Measurements from ENCODE around the gene ABHD17A.
"Not testable (repeated sequence)": the region's sequence is repeated elsewhere in the genome, so short reads cannot be mapped to it uniquely, and the experiment has no call there.

The ABHD17A gene

DNA sequence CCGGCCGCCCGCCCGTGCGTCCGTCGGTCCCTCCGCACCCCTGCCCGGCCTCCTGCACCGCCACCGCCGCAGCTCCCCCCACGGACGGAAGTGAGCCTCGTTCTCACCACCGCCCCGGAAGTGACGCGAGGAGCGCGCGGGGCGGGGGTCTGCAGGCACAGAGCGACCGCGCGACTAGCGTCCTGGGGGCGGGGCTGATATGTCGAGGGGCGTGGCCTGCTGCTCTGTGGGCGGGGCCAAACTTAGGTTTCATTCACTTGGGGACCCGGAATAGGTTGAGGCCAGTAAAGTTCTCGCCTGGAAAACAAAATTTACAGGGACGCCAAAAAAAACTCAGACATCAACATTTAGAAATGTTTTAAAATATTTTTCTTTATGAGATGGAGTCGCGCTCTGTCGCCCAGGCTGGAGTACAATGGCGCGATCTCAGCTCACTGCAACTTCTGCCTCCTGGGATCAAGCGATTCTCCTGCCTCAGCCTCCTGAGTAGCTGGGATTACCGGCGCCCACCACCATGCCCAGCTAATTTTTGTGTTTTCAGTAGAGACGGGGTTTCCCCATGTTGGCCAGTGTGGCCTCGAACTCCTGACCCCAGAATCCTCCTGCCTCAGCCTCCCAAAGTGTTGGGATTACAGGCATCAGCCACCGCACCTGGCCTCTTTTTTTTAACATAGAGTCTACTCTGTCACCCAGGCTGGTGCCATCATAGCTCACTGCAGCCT lies at the start of gene ABHD17A:
Gene ABHD17A (minus strand): TSS at position 99 of the 722 bp plus-strand sequence. CDS start 3,930 bp downstream, outside the sequence.
- H3K9me3 ChIP-seq; H3K27me3 ChIP-seq (ENCODE audit: low read depth); in situ Hi-C loops (cut with MboI; ENCODE audit: low sequenced_read_pairs); H3K36me3 ChIP-seq (replicated peaks): not testable (repeated sequence)
- peak; percentile 85 to 95 for DNase-seq (ENCODE audit: low spot score in 2 of 2)
- H3K4me1 ChIP-seq, result peaks cover 12% of the 10 kb centered on the region
- peak within 1 kb of the TSS; percentile 91 for H3K4me3 ChIP-seq

DNA sequence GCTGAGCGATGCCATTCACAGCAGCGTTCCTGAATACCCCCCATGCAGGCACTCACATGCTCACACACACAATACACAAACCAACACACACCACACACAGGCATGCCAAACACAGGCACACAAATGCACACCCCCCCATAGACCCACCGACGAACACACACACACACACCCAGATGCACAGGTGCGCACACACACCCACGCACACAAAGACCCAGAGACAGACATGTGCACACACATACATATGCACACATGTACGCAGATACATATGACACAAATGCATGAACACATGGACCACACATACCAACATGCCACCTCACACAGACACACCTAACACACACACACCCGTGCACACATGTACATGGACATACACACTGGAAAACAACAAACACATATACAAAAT lies 48.6 kb upstream of the ABHD17A start:
- H3K27me3 ChIP-seq (ENCODE audit: low read depth), result no peaks in the 10 kb centered on the region
- DNase-seq (ENCODE audit: low spot score in 2 of 2), result no peak
- no peaks in the 10 kb centered on the region for H3K36me3 ChIP-seq (replicated peaks)
- H3K4me1 ChIP-seq, result 0 out of 2 replicates have a peak, but pooled peaks cover 5% of the 10 kb centered on the region
- H3K4me3 ChIP-seq, result no peak overlapping the region
- H3K9me3 ChIP-seq, result 0 out of 2 replicates have a peak, but pooled peaks cover 3% of the 10 kb centered on the region
- in situ Hi-C loops (cut with MboI; ENCODE audit: low sequenced_read_pairs), result no loop called here

DNA sequence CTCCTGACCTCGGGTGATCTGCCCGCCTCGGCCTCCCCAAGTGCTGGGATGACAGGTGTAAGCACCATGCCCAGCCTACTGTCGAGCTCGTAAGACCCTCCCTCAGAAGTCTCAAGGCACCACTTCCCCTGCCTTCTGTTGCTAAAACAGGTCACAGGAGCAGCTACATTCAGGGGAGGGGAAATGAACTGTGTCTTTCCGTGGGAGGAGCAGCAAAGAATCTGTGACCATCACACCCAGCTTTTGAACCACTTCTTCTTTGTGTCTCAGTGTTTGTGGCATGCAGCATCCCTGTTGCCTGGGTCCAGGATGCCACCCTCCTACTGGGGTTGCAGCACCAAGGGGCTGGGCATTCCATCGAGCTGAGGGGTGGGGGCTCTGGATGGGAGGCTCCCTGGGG lies 47.9 kb upstream of the ABHD17A start:
- Histone ChIP-seq H3K9me3 (0 out of 2 replicates have a peak, but pooled peaks cover 3% of the 10 kb centered on the region), H3K36me3 (replicated peaks) (no peaks in the 10 kb centered on the region), H3K27me3 (ENCODE audit: low read depth) (no peaks in the 10 kb centered on the region), H3K4me1 (0 out of 2 replicates have a peak, but pooled peaks cover 5% of the 10 kb centered on the region), H3K4me3 (no peak overlapping the region)
- in situ Hi-C loops (cut with MboI; ENCODE audit: low sequenced_read_pairs), result no loop called here
- no peak for DNase-seq (ENCODE audit: low spot score in 2 of 2)

DNA sequence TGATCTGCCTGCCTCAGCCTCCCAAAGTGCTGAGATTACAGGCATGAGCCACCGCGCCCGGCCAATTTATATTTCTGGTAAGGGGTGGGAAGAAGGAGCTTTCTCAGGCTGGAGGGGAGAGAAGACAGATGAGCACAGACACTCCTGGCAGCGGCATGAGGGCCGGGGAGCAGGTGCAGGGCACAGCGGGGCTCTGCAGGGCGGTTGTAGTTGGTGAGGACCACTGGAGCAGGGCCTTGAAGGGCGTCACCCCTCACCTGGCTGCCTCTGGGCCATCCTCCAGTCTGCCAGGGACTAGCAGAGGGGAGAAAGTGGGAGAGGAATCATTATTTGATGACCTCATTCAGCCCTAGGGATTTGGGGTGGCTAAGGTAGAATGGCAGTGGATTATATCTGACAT lies 47.1 kb upstream of the ABHD17A start:
- Histone ChIP-seq H3K27me3 (ENCODE audit: low read depth) (no peaks in the 10 kb centered on the region), H3K9me3 (0 out of 2 replicates have a peak, but pooled peaks cover 3% of the 10 kb centered on the region), H3K36me3 (replicated peaks) (no peaks in the 10 kb centered on the region), H3K4me1 (0 out of 2 replicates have a peak, but pooled peaks cover 5% of the 10 kb centered on the region), H3K4me3 (no peak overlapping the region)
- in situ Hi-C loops (cut with MboI; ENCODE audit: low sequenced_read_pairs), result no loop called here
- DNase-seq (ENCODE audit: low spot score in 2 of 2), result no peak

DNA sequence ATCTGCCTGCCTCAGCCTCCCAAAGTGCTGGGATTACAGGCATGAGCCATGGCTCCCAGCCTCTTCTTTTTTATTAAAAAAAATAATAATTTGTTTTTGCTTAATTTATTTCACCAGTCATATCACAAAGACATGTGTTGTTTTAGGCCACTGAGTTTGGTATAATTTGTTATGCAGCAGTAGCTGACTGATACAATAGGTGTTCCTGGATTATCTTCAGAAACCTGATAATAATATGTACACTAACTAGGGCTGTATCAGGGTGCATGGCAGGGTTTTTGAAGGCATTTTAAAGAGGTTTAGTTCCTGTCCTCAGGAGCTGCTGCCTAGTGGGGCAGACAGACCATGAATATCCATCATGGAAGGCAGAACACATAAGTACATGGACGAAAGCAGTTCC lies 46.1 kb upstream of the ABHD17A start:
- 0 out of 2 replicates have a peak, but pooled peaks cover 5% of the 10 kb centered on the region for H3K4me1 ChIP-seq
- in situ Hi-C loops (cut with MboI; ENCODE audit: low sequenced_read_pairs), result no loop called here

DNA sequence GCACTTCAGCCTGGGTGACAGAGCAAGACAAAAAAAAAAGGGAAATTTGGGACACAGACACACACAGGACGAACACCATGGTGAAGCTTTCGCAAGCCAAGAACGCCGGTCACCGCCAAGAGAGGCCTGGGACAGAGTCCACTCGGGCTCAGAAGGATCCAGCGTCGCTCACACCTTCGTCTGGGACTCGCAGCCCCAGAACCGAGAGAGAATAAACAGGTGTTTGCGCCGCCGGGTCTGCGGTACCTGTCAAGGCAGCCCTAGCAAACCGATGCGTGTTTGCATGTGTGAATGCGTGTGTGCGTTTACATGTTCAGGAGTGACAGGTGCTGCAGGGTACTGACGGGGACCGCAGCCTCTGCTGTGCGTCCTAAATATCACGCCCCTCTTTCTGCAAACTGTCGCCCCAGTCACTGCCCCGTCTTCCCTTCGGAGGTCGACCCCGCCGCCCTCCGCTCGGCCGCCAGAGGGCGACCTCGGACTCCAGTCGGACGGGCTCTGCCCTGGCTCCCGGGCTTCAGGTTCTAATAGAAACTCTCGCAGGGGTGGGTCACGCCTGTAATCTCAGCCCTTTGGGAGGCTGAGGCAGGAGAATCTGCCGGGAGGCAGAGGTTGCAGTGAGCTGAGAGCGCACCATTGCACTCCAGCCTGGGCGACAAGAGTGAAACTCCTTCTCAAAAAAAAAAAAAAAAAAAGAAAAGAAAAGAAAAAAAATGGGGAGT lies 43.9 kb upstream of the ABHD17A start:
- in situ Hi-C loops (cut with MboI; ENCODE audit: low sequenced_read_pairs), result no loop called here
- Histone ChIP-seq H3K4me3 (peak overlapping the region; percentile 24), H3K9me3 (0 out of 2 replicates have a peak, but pooled peaks cover 3% of the 10 kb centered on the region), H3K36me3 (replicated peaks) (peaks cover 4% of the 10 kb centered on the region; the same call in 1 of the 2 replicates), H3K27me3 (ENCODE audit: low read depth) (no peaks in the 10 kb centered on the region), H3K4me1 (0 out of 2 replicates have a peak, but pooled peaks cover 5% of the 10 kb centered on the region)
- DNase-seq (ENCODE audit: low spot score in 2 of 2), result peak; percentile 73 to 89

More for the DNA sequence above, 46.1 kb upstream of the ABHD17A start:
- H3K36me3 ChIP-seq (replicated peaks), result no peaks in the 10 kb centered on the region
- DNase-seq (ENCODE audit: low spot score in 2 of 2), result no peak
- no peaks in the 10 kb centered on the region for H3K27me3 ChIP-seq (ENCODE audit: low read depth)
- H3K4me3 ChIP-seq, result no peak overlapping the region
- H3K9me3 ChIP-seq, result 0 out of 2 replicates have a peak, but pooled peaks cover 3% of the 10 kb centered on the region

DNA sequence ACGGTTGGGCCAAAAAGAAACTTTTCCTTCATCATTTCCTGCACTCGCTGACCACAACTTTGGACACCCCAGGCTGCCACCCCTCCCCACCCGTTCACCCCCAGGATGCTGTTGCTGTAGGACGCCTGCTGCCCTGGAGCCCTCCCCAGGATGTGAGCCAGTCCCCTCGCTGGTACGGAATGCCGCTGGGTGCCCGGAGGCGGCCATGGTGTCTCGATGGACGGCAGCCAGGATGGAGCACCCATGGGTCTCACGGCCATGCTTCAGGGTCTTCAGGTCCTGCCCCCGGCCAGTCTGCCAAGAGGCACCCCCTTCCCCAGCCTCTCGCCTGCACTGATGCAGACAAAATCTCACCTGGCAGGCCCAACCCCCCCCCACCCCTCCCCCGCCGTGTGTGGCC lies 40.2 kb upstream of the ABHD17A start:
- H3K36me3 ChIP-seq (replicated peaks), result peaks cover 12% of the 10 kb centered on the region
- H3K9me3 ChIP-seq, result no peaks in the 10 kb centered on the region
- H3K27me3 ChIP-seq (ENCODE audit: low read depth), result no peaks in the 10 kb centered on the region
- no peak for DNase-seq (ENCODE audit: low spot score in 2 of 2)
- no peak overlapping the region for H3K4me3 ChIP-seq
- in situ Hi-C loops (cut with MboI; ENCODE audit: low sequenced_read_pairs), result no loop called here
- 0 out of 2 replicates have a peak, but pooled peaks cover 5% of the 10 kb centered on the region for H3K4me1 ChIP-seq

DNA sequence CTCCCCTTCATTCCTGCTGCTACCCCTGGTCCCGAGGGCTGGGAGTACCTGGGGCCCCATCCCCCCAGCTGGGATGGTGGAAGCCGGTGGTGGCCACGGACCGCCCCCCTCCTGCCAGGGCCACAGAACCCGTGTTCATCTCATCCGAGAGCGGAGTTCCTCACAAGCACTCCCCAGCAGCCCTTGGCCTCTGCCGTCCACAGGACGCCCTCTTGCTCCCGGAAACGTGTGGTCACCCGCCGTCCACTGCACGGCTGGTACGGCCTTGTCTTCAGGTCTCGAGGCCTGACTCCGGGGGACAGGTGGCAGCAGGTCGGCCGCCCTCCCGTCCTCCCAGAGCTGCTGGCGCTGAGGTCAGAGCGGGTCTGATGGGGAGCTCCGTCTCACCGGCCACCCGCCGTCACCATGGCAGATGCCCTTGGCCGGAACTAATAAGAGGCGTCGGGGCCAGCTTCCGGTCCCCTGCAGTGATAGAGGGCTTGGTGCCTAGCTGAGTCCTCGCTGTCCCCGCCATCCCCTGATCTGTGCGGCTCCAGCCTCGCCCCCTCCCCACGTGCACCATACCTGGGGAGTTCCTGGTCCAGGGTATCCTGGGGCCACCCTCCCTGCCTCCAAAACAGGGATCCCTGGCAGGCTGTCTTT lies 39.1 kb upstream of the ABHD17A start:
- H3K4me3 ChIP-seq, result no peak overlapping the region
- no peaks in the 10 kb centered on the region for H3K9me3 ChIP-seq
- in situ Hi-C loops (cut with MboI; ENCODE audit: low sequenced_read_pairs), result no loop called here
- DNase-seq (ENCODE audit: low spot score in 2 of 2), result no peak
- no peaks in the 10 kb centered on the region for H3K27me3 ChIP-seq (ENCODE audit: low read depth)
- peaks cover 22% of the 10 kb centered on the region for H3K36me3 ChIP-seq (replicated peaks)
- H3K4me1 ChIP-seq, result no peaks in the 10 kb centered on the region

DNA sequence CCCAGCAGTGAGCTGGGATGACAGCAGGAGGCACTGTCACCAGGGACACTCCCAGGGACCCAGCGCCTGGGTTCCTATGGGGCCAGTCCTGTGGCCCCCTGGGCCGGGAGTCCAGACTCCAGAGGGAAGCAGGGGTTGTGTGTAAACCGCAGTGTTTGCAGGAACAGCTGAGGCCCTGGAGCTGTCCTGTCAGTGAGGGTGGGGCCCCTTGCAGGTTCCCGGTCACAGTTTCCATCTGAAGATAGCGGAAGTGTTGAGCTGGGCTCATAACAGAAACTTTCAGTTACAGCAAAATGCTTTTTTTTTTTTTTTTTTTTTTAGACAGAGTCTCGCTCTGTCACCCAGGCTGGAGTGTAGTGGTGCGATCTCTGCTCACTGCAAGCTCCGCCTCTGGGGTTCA lies 38.0 kb upstream of the ABHD17A start:
- in situ Hi-C loops (cut with MboI; ENCODE audit: low sequenced_read_pairs), result no loop called here
- no peak overlapping the region for H3K4me3 ChIP-seq
- H3K27me3 ChIP-seq (ENCODE audit: low read depth), result no peaks in the 10 kb centered on the region
- no peak for DNase-seq (ENCODE audit: low spot score in 2 of 2)
- peaks cover 28% of the 10 kb centered on the region for H3K36me3 ChIP-seq (replicated peaks)
- no peaks in the 10 kb centered on the region for H3K4me1 ChIP-seq
- H3K9me3 ChIP-seq, result no peaks in the 10 kb centered on the region

DNA sequence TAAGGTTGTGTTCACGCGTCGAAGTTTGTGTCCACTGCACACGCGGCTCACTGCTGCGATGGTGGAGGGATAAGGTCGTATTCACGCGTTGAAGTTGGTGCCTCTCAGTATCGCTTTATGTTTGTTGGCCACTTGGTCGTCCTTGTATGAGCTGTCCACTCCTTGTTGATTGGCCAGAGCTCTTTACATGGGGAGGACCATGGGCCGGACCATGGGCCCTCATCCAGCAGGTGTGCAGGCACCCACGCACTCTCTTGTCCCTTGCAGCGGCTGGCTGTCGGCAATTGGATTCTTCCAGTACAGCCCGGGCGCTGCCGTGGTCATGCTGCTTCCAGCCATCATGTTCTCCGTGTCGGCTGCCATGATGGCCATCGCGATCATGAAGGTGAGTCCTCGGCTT lies 37.5 kb upstream of the ABHD17A start:
- peaks cover 33% of the 10 kb centered on the region for H3K36me3 ChIP-seq (replicated peaks)
- in situ Hi-C loops (cut with MboI; ENCODE audit: low sequenced_read_pairs), result no loop called here
- no peaks in the 10 kb centered on the region for H3K4me1 ChIP-seq
- no peaks in the 10 kb centered on the region for H3K9me3 ChIP-seq
- H3K4me3 ChIP-seq, result no peak overlapping the region
- H3K27me3 ChIP-seq (ENCODE audit: low read depth), result no peaks in the 10 kb centered on the region
- DNase-seq (ENCODE audit: low spot score in 2 of 2), result no peak

DNA sequence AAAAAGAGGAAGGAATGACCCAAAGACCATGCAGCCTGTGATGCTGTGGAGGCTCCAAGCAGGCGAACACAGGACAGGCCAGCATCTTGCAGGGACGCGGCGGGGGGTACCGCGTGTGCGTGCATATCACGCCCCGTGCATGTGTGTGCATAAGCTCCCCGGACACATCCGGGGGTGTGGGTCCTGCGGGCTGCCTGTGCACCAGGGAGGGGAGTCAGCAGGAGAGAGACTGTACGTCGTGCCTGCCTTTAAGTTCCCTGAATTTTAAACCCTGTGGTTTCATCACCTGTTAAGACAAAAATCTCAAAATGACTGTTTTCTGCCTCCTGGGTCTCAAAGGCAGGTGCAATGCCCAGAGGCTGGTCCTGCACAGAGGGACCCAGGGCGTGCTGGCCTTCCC lies 36.5 kb upstream of the ABHD17A start:
- Histone ChIP-seq H3K9me3 (no peaks in the 10 kb centered on the region), H3K36me3 (replicated peaks) (peaks cover 39% of the 10 kb centered on the region), H3K4me1 (no peaks in the 10 kb centered on the region), H3K4me3 (no peak overlapping the region), H3K27me3 (ENCODE audit: low read depth) (no peaks in the 10 kb centered on the region)
- in situ Hi-C loops (cut with MboI; ENCODE audit: low sequenced_read_pairs), result no loop called here
- DNase-seq (ENCODE audit: low spot score in 2 of 2), result no peak

DNA sequence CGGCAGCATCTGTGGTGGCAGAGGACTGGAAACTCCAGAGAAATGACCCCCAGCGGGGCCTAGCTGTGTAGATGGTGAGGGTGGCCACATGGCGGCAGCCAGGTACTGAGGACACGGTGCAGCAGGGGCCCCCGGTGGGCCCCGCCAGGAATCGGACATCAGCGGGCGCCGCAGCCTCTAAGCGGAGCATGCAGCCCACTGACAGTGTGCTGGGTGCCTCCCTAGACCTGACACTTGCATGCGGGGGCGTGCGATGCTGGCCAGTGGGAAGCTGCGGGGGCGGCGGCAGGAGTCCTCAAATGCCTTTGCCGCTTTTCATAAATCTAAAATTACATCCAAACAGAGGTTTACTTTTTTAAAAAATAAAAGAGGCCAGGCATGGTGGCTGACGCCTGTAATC lies 36.0 kb upstream of the ABHD17A start:
- H3K27me3 ChIP-seq (ENCODE audit: low read depth), result no peaks in the 10 kb centered on the region
- no peak overlapping the region for H3K4me3 ChIP-seq
- H3K9me3 ChIP-seq, result no peaks in the 10 kb centered on the region
- peaks cover 39% of the 10 kb centered on the region for H3K36me3 ChIP-seq (replicated peaks)
- no peak for DNase-seq (ENCODE audit: low spot score in 2 of 2)
- no peaks in the 10 kb centered on the region for H3K4me1 ChIP-seq
- in situ Hi-C loops (cut with MboI; ENCODE audit: low sequenced_read_pairs), result no loop called here

DNA sequence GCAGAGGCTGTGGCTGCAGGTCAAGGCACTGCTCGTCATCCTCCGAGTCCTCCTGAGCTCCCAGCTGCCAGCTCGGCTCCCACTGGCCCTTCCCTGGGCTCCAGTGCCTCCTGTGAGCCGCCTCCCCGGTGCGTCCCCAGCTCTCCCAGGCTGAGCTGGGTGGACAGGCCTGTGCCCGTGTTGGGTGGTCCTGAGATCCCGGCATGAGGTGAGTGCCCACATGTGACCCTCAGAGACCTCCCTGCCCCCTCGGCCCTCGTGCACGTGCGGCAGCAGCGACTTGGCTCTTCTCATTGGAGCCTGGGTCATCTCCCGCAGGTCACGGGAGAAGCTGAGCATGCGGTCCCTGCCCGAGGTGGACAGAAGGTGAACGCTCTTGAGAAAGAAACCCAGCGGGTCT lies 35.3 kb upstream of the ABHD17A start:
- DNase-seq (ENCODE audit: low spot score in 2 of 2), result no peak
- Histone ChIP-seq H3K36me3 (replicated peaks) (peaks cover 39% of the 10 kb centered on the region), H3K4me1 (no peaks in the 10 kb centered on the region), H3K9me3 (no peaks in the 10 kb centered on the region), H3K4me3 (no peak overlapping the region), H3K27me3 (ENCODE audit: low read depth) (no peaks in the 10 kb centered on the region)
- in situ Hi-C loops (cut with MboI; ENCODE audit: low sequenced_read_pairs), result no loop called here

DNA sequence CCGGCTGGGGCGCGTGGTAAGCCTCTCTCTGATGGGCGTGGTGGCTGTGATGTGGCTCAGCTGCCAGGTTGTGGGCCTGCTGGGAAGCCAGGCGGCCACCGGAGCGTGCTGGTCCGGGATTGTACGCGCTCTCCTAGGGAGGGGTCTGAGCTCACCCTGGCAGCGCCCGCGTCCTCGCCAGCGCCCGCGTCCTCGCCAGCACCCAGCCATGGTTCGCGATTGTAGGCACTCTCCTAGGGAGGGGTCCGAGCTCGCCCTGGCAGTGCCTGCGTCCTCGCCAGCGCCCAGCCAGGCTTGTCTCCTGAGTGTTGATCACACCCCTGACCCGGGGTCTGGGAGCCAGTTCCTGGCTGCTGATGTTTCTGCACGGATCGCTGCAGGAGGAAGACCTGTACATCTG lies 33.7 kb upstream of the ABHD17A start:
- no peaks in the 10 kb centered on the region for H3K4me1 ChIP-seq
- DNase-seq (ENCODE audit: low spot score in 2 of 2), result no peak
- peaks cover 35% of the 10 kb centered on the region for H3K36me3 ChIP-seq (replicated peaks)
- in situ Hi-C loops (cut with MboI; ENCODE audit: low sequenced_read_pairs), result no loop called here
- no peak overlapping the region for H3K4me3 ChIP-seq
- H3K9me3 ChIP-seq, result no peaks in the 10 kb centered on the region
- no peaks in the 10 kb centered on the region for H3K27me3 ChIP-seq (ENCODE audit: low read depth)
